ENCODE results near the gene TPO. TPM values are rescaled to one million over a fixed set of nuclear protein-coding genes. Genes with fewer than 3 reads are reported as not detected.

Gene TPO
- total RNA-seq, 2 donors from 2014 or later: not detected

DNA sequence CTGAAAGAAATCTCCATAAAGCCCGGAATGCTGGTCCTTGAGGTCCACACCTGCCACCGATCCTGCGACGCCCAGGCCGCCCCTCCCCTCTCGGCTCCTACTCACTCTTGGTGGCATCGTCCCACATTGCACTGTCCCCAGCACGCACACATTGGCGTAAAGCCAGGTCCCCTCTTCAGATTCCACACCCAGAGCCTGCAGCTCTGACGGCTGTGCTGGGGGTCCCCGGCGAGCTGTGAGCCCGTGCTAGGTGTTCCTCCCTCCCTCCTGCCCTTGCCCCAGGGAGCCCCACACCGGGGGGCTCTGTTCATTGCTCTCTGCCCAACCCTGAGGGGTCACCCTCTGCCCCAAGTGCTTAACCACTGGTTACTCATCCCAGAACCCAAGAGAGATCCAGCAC, 8.5 kb downstream of the TPO start:
- peak; percentile 34 for DNase-seq
- no peaks in the 10 kb centered on the region for H3K27me3 ChIP-seq (ENCODE audit: control insufficient read depth, insufficient read depth, low read length, poor library complexity, severe bottlenecking)
- Mint-ChIP-seq H3K27ac (no peak overlapping the region), H3K9me3 (no peaks in the 10 kb centered on the region), H3K4me3 (no peak overlapping the region), H3K27me3 (ENCODE audit: insufficient read depth) (peaks cover 7% of the 10 kb centered on the region), H3K36me3 (ENCODE audit: low read depth) (no peaks in the 10 kb centered on the region), H3K4me1 (no peaks in the 10 kb centered on the region)
- TF ChIP-seq CTCF (conservative IDR thresholded peaks at IDR 0.05): no peak
- H3K4me3 ChIP-seq (ENCODE audit: low read length): no peak overlapping the region
- 92% methylated on average over 12 to 14 of the region's 14 CpGs for WGBS, 2 experiments (ENCODE audit: insufficient coverage in 1 of 2, insufficient read length in 1 of 2)
- H3K27ac ChIP-seq (ENCODE audit: low read depth, low read length): no peak overlapping the region
- H3K36me3 ChIP-seq (ENCODE audit: control insufficient read depth, insufficient read depth, low read length): no peaks in the 10 kb centered on the region
- no peaks in the 10 kb centered on the region for H3K9me3 ChIP-seq (ENCODE audit: control insufficient read depth, low read length)
- no peaks in the 10 kb centered on the region for H3K4me1 ChIP-seq (ENCODE audit: control insufficient read depth, insufficient read depth, low read length)
- no peak overlapping the region for H3K9ac ChIP-seq (ENCODE audit: extremely low read depth, low read length, poor library complexity, severe bottlenecking)

- 83 to 87% methylated on average over 17 to 22 of the region's 22 CpGs for WGBS, 2 experiments (ENCODE audit: insufficient coverage in 1 of 2, insufficient read length in 1 of 2)
- no peak for DNase-seq
- Mint-ChIP-seq H3K4me3 (no peak overlapping the region), H3K4me1 (no peaks in the 10 kb centered on the region), H3K27ac (no peak overlapping the region), H3K9me3 (no peaks in the 10 kb centered on the region), H3K36me3 (ENCODE audit: low read depth) (no peaks in the 10 kb centered on the region), H3K27me3 (ENCODE audit: insufficient read depth) (peaks cover 7% of the 10 kb centered on the region)
- no peaks in the 10 kb centered on the region for H3K36me3 ChIP-seq (ENCODE audit: control insufficient read depth, insufficient read depth, low read length)
- no peak for TF ChIP-seq CTCF (conservative IDR thresholded peaks at IDR 0.05)
- H3K27ac ChIP-seq (ENCODE audit: low read depth, low read length): no peak overlapping the region
- no peaks in the 10 kb centered on the region for H3K4me1 ChIP-seq (ENCODE audit: control insufficient read depth, insufficient read depth, low read length)
- H3K9me3 ChIP-seq (ENCODE audit: control insufficient read depth, low read length): no peaks in the 10 kb centered on the region
- no peak overlapping the region for H3K9ac ChIP-seq (ENCODE audit: extremely low read depth, low read length, poor library complexity, severe bottlenecking)
- H3K4me3 ChIP-seq (ENCODE audit: low read length): no peak overlapping the region
- H3K27me3 ChIP-seq (ENCODE audit: control insufficient read depth, insufficient read depth, low read length, poor library complexity, severe bottlenecking): no peaks in the 10 kb centered on the region
Observed at GRCh38 chr2:1422131-1422530, 8.9 kb downstream of the TPO start.

GRCh38 chr2:1422716-1423285, 9.5 kb downstream of the TPO start:
- H3K4me3 ChIP-seq (ENCODE audit: low read length): no peak overlapping the region
- no peaks in the 10 kb centered on the region for H3K9me3 ChIP-seq (ENCODE audit: control insufficient read depth, low read length)
- no peaks in the 10 kb centered on the region for H3K36me3 Mint-ChIP-seq (ENCODE audit: low read depth)
- H3K27ac ChIP-seq (ENCODE audit: low read depth, low read length): no peak overlapping the region
- H3K9me3 Mint-ChIP-seq: no peaks in the 10 kb centered on the region
- no peaks in the 10 kb centered on the region for H3K36me3 ChIP-seq (ENCODE audit: control insufficient read depth, insufficient read depth, low read length)
- H3K27ac Mint-ChIP-seq: no peak overlapping the region
- TF ChIP-seq CTCF (conservative IDR thresholded peaks at IDR 0.05): no peak
- H3K4me1 ChIP-seq (ENCODE audit: control insufficient read depth, insufficient read depth, low read length): no peaks in the 10 kb centered on the region
- H3K27me3 Mint-ChIP-seq (ENCODE audit: insufficient read depth): peaks cover 7% of the 10 kb centered on the region
- H3K4me3 Mint-ChIP-seq: no peak overlapping the region
- WGBS, 2 experiments (ENCODE audit: insufficient coverage in 1 of 2, insufficient read length in 1 of 2): 88 to 94% methylated on average over 16 to 26 of the region's 26 CpGs
- DNase-seq: peak; percentile 30
- H3K9ac ChIP-seq (ENCODE audit: extremely low read depth, low read length, poor library complexity, severe bottlenecking): no peak overlapping the region
- H3K4me1 Mint-ChIP-seq: no peaks in the 10 kb centered on the region
- H3K27me3 ChIP-seq (ENCODE audit: control insufficient read depth, insufficient read depth, low read length, poor library complexity, severe bottlenecking): no peaks in the 10 kb centered on the region
